NCI-H226 (cell line): ENCODE data around the gene GHRH.

Experiments
- DNase-seq: peaks from one replicate; pipeline ENCODE4 v3.0.0-alpha.2; 2015

Gene GHRH

DNA sequence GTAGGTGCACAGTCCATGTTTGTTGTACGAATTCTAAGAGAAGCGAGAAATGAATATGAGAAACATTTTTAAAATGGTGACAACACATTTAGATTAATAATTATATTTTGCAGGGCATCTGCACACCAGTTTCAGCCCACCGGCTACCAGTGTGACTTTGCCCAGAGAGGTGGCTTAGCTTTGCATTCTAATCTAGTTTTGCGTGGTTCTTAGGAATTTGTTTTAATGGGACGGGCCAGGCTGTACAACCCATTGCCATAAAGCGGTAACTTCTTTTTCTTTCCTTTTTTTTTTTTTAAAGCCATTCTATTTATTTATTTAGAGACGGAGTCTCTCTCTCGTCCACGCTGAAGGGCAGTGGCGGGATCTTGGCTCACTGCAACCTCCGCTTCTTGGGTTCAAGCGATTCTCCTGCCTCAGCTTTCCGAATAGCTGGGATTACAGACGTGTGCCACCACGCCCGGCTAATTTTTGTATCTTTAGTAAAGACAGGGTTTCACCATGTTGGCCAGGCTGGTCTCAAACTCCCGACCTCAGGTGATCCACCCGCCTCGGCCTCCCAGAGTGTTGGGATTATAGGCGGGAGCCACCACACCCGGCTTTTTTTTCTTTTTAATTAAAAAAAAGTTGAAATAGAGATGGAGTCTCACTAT lies 28.7 kb upstream of the GHRH start:
- no peak for DNase-seq

DNA sequence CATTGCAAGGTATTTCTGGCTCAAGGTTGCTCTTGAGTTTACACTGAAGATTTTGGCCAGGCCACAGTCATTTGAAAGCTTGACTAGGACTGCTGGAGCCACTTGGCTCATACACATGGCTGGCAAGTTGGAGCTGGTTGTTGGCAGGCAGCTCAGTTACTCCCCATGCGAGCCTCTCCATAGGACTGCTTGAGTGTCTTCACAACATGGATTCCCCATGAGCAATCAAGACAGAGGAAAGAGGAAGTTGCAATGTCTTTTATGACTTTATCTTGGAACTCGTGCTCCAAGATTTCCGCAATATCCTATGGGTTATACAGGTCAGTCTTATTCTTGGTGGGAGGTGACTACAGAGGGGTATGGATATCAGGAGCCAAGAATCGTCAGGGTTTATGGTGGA lies 26.5 kb upstream of the GHRH start:
- DNase-seq = no peak

DNA sequence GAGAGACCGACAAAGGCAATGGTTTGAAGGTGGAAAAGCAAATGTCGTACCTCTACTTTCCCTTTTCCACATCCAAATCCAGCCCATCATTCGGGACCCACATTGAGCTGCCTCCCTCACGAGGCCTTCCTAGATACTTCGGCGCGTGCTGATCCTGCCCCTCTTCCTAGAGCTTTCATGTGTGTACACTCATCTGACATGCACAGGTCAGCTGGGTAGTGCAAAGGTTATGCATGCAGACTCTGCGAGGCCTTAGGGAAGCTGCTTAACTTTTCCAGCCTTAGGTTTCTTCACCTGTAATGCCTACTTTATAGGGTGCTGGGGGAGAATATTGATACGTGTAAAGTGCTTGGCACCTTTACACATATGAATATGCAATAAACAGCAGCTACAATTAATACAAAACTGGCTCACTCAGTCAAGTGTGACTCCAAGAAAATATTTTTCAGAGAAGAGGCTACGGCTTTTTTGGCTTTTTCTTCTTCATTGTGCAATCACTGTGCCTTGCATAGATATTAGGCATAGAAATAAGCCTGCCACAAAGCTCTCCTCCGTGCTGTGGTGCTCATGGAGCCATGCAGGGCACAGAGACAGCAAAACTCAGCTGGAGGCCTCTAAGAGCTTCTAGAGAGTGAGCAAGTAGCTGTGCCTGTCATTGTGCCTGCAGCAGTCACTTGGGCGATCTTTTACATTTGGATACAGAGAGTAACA lies 24.2 kb upstream of the GHRH start:
- DNase-seq = no peak

DNA sequence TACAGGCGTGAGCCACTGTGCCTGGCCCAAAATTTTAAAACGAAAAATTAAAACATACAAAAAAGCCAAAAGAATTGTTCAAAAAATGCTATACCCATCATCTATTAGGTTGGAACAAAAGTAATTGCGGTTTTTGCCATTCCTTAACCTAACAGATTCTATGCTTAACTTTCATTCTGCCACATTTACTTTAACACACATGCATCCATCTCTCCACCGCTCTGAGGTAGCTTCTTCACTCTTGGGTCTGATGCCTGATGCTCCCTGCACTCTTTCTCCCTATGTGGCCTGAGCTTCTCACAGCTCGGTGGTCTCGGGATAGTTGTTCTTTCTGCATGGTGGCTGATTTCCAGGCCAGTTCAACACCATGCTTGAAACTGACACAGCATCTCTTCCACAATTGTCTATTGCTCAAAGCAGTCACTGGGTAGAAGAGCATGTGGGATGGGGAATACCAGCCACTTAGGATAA lies 23.1 kb upstream of the GHRH start:
- no peak for DNase-seq

DNA sequence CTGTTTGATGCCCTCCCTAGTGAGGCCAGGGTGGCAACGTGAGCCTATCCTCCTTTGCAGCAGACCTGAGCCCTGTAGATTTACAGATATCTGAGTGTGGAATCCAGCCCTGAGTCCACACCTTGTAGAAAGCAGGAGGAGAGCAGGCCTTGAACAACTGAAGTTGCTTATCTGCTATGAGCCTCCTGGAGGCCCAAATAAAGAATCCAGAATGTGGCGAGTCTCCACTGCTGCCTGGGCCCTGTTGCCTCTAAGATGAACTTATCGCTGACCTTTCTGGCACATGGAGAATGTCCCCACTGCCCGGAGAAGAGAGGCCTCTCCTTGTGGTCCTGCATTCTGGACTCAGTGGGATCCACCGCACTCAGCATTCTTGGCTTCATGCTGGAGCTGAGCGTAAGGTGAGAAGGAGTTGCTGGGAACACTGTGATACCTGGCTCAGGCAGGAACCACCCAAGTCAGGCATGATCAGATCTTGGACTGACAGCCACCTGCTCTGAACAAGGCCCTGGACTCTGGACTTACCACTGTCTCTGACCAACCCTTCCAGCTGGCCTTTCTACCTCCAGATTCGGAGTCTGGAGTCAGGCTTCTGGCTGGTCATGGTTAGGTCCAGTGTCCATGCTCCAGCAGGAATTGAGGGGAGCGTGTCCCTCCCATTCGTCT lies 22.0 kb upstream of the GHRH start:
- DNase-seq = no peak

DNA sequence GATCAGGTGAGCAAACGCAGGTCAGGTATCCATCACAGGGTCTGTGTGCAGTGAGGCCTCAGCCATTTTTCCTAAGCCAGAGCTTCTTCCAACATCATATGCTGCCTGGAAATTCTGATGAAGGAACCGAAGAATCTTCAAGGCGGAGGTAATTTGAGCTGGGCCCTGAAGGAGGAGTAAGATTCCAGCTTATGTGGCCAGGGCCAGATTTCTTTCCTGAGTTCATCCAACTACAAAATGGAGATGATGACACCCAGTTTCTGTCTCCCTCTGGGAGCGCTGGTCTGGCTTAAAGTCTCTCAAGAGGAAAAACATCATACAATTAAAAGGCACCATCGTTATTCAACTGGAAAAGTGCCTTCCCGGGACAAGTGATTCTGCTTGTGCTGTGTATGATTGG lies 20.9 kb upstream of the GHRH start:
- DNase-seq = no peak

DNA sequence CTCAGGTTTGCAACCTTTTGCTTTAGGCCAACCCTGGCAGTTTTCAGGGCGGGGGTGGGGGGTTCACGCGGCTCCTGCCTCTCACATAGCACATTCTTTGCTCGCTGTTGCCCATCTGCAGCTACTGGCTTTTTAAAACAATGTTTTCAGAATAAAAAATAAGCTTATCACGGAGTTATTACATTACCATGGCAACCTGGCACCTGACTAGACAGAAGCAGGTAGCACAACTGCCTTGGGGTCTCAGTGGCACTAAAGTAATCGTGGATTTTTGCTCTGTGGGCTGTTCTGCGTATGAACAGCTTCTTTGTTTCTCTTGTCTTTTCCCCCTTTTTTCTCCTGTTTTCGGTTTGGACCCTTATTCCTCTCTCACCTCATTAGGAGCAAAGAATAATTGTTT lies 18.8 kb upstream of the GHRH start:
- DNase-seq = no peak

DNA sequence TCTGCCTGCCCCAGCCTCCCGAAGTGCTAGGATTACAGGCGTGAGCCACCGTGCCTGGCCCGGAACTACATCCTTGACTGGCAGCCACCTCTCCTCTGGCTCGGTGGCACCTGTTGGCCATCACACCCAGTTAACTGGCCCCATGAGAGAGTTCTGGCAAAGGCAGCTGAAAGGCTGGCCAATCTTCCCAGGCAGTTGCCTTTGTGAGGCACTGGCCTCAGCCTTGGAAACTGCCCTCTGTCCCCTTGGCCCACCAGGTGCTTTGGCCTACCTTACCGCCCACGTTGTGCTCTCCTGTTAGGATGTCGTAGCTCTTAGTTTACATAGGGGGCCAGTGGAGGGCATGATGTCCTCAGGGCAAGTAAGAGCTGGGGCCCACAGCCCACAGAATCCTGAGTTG lies 18.2 kb upstream of the GHRH start:
- no peak for DNase-seq

DNA sequence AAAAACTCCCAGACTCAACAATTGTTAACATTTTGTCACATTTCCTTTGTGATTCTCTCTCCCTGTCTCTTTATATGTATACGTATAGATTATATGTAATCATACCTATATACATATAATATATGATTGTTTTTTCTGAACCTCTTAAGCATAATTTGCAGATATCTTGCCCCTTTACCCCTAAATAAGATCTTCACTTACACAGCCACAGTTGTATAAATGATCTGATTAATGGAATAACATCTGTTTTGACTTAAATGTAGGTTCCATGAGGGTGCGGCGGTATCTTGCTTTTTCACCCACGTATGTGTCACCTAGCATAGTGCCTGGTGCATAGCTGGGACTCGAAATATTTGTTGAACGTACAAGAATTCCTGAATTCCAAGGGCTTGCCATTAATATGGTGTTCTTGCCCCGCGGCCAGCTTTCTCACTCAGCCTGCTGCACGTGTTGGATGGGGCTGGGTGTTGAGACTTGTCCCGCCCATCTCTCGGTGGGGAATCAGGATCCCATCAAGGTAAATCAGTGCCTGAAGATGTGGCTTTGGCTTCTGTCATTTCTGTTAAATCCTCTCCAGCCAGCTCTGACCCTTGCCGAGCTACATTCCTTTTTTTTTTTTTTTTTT lies 17.5 kb upstream of the GHRH start:
- DNase-seq = no peak

DNA sequence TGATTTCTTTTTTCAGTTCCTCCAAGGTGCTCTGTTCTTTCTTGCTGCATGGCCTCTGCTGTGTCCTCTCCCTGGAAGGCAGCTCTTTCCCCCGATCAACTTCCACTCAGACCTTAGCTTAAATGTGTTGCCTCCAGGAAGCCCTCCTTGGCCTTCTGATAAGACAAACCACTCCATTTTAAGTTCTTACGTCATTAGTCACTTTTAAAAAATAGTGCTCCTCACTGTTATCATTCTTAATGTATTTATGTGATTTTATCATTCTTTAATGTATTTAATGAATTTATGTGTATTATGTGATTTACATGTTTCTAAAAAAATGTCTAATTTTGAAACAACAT lies 15.6 kb upstream of the GHRH start:
- DNase-seq = no peak

DNA sequence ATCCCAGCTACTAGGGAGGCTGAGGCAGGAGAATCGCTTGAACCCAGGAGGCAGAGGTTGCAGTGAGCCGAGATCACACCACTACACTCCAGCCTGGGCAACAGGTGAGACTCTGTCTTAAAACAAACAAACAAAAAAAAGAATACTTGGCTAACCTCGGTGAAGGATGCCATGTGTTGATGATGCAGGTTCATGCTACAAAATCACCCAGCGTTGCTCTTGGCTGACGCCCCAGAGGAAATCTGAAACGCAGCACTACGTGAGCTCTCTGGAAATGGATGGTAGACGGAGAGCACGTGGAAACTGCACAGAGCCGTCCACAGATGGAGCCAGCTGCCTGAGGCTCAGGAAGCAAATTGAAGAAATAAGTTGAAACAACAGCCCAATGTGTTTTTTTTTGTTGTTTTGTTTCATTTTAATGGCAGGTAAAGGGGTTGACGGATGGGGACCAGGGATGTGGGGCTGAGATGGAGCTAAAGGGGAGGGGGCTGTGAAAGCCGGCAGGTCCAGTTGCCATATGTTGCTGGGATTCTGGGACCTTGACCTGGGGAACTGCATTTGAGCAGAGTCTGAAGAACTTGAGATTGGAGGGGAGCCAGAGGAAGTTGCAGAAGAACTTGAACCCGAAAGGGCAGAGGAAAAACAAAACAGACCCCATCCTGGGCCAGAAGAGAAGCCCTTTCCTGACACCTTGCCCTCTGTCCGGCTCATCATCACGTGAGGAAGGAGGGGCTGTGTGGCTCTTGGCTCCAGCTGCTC lies 15.1 kb upstream of the GHRH start:
- DNase-seq = no peak

DNA sequence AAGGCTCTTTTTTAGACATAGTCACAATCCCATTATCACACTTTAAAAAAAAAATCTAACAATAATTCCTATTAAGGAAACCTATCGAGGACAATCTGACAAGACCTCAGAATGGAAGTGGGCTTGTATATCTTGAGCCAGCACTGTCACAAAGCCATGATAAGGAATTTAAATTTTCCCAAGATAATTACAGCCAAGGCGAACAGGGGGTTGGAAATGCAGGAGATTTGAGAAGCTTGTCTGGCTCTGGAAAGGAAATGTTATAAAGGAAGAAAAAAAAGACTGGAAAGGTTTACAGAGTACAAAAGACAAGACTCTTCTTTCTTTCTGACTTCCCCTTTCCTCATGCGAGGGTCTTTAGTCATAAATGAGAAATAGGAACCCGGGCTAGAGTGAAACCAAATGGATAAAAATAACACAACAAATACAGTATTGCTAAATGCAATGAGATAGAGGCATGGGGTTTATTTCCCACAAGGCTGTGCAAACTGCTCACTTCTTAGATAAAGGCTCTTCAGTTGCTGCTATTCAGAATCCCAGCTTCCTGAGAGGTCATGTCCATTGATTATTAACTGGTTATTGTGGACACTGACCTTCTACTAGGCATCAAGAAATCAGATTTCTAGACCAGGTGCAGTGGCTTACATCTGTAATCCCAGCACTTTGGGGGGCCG lies 13.4 kb upstream of the GHRH start:
- no peak for DNase-seq

DNA sequence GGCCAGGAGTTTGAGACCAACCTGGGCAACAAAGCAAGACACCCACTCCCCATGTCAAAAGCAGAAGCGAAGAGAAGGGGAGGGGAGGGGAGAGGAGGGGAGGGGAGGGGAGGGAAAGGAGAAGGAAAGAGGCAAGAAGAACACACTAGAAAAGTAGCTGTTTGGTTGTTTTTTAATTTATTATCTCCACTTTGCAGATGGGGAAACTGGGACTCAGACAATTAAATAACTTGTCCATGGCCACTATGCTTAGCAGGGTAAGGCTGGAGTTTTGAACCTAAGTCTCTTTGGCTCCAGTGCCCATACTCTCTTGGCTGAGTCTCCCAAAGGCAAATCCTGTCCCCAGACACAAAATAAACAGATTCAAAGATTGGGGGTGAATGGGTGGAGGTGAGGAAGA lies 12.4 kb upstream of the GHRH start:
- DNase-seq = no peak

DNA sequence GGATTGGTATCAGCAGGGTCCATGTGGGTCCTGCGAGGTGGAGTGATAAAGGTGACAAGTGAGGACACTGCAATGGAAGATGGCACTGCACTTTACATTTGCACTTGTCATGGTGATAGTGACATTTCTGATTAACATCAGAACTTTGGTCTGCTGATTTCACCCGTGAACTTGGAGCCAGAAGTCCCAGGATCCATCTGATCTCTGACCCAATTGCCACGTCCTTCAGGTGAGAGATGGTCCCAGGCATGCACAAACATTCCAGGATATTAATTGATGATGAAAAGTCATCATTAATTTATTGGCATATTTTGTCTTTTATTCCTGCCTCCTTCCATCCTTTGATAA lies 9.8 kb upstream of the GHRH start:
- DNase-seq = no peak

DNA sequence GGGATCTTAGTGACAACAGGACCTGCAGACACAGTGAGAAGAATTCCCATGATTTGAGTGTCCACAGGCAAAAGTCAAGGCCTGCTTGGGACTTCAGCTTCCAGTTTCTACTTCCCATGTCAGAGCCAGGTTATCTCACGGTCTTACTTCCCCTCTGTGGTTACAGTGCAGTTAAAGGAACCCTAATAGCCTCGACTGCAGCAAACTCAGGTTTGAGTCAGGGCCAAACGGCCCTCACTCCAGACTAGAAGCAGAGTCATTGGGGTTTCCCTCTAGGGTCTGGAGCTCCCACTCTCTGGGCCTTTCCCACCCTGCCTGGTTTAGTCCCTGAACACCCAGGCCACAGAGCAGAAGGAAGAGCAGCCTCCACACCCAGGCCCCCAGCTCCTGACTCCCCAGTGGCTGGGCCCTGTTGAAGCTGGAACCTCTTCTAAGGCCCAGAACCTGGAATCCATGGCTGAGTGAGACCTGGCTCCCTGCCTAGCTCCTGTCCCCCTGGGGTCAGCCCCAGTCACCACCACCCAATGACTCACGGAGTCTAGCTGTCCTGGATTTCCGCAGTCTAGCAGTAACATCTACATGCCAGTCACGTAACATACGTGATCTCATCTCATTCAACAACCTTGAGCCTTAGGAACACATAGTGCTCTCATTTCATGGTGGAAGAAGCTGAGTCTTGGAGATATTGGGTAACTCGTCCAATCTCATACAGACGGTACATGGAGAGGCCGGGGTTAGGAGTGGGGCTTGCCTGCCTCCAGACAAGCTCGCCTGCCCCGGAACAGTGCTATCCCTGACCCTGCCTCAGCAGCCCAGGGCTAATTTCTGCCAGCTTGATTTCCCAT lies 9.2 kb upstream of the GHRH start:
- DNase-seq = no peak

DNA sequence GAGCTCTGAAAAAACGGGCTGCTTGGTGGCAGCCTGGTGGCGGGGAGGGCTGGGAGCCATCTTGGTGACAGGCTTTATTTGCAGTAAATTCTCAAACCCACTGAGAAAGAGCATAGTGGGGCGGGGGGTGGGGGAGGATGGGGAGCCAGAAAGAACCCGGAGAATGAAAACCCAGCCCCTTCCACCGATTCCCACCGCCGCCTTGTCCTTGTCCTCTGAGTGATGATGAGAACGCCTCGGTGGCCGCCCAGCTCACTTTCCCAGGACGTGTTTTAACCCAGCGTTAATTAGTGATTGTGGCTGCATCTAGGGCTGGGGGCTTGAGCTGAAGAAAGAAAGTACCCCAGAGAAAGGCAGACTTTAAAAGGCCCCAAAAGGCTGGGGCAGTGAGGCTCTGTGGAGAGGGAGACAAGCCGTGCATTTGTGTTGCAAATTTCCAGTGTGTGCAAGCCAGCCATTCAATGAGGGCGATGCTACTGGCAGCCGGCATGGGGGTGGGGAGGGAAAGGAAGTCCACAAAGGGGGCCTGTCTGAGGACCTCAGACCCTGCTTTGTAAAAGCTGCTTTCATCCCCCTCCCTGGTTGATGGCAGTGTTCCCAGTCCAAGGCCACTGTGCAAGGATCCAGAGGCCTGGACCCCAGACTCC lies 6.2 kb upstream of the GHRH start:
- DNase-seq = no peak

DNA sequence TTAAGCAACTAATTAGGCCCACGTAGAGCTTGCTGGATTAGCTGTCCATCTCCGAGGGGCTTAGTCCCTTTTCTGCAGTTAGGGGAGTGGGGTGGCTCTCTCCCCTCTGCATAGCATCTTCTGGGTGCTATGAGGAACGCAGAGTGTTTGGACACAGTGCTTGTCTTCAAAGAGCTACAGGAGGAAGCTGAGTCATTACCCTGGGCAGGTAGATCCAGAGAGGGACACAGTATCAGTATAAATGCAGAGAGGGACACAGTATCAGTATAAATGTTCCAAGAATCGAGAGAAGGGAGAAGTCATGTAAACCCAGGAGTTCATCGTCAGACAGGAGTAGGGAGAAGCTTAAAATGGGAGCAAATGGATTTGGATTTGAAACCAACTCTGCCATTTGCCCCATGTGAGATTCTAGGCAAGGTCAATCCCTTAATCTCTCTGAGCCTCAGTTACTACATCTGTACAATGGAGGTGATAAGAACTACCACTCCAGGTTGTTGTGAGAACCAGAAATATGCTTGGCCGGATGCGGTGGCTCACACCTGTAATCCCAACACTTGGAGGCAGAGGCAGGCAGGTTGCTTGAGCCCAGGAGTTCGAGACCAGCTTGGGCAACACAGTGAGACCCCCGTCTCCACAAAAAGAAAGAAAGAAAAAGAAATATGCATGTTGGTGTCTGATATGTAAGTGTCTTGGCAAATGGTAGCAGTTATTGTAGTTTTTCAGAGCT lies 5.5 kb upstream of the GHRH start:
- no peak for DNase-seq

DNA sequence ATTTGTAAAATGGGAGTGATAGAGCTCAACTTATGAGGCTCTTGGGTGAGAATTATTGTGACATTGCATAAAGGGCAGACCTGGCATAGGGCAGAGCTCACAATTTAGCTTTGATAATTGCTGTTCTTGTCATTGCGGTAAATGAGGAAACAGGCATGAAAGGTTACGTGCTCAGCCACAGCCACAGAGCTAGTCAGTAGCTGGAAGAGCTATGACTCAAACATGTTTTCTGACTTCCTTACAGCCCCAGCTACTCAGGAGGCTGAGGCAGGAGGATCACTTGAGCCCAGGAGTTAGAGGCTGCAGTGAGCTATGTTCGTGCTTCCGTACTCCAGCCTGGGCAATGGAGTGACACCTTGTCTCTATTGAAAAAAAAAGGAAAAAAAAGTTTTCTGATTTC lies 3.5 kb upstream of the GHRH start:
- DNase-seq = no peak

DNA sequence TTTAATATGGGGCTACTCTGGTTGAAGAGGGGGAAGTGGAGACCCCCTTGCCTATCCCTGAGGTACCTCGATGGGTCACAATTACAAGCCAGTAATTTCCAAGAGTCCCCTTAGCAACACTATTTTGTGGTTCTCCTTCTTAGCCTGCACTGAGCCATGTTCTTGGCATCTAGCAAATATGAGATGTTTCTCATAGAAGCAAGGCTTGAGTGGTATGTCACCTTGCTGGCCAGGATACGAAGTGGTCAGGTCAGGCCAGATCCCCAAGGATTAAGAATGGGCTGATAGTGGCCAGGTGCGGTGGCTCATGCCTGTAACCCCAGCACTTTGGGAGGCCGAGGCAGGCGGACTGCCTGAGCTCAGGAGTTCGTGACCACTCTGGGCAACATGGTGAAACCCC lies 2.1 kb upstream of the GHRH start:
- DNase-seq = no peak

DNA sequence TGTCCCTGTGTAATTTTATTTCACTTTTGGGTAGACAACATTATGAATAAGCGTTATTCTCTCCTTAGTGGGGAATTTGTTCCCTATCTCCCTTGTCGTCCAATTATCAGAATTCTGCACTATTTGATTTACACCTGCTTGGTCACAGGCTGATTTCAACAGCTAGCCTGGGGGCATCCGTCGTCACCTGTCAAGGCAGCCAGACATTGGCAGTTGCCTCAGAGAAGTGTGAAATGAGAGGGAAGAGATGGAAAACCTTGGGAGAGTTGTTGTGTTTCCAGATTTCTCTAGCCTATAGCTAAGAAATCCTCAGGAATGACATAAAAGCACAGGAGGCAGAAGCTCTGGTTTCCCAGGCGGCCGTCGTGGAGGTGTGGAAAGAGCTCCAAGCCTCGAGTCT lies 891 bp upstream of the GHRH start:
- no peak for DNase-seq

DNA sequence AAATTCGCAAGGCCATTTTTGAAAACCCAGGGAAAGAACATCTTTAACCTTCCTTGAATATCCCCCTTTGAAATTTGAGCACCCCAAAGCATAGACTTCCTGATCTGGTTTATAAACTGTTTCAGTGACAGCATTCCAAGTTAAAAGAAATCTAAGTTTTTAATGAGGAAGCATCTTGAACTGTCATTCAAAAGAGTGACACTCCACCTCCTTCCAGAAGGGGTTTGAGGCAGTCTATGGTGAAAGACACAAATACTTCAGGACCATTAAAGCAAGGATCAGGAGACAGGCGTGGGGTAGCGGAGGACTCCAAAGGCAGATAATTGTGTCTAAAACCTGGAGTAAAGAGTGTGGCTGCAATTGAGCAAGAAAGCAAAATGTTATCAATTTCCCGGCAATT lies 691 bp downstream of the GHRH start:
- no peak for DNase-seq
